Suprapubic skin (tissue), 4 donors: ENCODE results near the gene MOB3B.

Experiments used
- POLR2A ChIP-seq, 2 donors: fragments of 450-650 bp; IDR thresholded peaks; one replicate each; pipeline ENCODE4 v1.6.1; 2017; ENCODE audit warnings: antibody characterized with exemption in 2 of 2, mild to moderate bottlenecking in 2 of 2, moderate library complexity in 2 of 2
- POLR2AphosphoS5 ChIP-seq, 3 donors: sonication (generic); formaldehyde crosslinking; IDR thresholded peaks; one replicate each; pipeline ENCODE4 v1.6.1; 2017; ENCODE audit warnings: antibody characterized with exemption in 3 of 3

DNA sequence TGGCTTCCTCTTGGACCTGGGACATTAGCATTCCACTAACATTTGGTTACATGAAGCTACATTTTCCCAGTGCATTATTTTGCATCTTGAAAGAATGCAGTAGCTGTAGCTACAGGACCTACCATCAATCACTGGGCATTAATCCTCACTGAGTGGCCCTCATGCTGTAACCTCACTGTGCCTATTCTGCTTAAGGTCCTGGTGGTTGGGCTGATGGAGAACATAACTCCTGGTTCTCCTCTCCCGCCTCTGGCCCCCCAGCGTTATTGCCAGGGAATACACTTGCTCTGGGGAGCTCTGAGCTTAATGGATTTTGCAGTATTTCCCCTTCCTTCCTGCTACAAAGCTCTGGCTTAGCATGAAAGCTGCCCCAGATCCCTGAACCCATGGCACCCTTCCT, 121.1 kb downstream of the MOB3B start:
- no peak for TF ChIP-seq POLR2AphosphoS5 (IDR thresholded peaks at IDR 0.05)
- no peak for TF ChIP-seq POLR2A (IDR thresholded peaks at IDR 0.05)
